Brain pericyte (primary cell): ENCODE data around the gene SKAP2.
"Not testable (repeated sequence)": the region's sequence is repeated elsewhere in the genome, so short reads cannot be mapped to it uniquely, and the experiment has no call there.

Source experiments
- DNase-seq: peaks from one replicate; pipeline ENCODE4 v3.0.0-alpha.2; 2012; ENCODE audit warnings: low read depth, low spot score

Gene SKAP2

DNA sequence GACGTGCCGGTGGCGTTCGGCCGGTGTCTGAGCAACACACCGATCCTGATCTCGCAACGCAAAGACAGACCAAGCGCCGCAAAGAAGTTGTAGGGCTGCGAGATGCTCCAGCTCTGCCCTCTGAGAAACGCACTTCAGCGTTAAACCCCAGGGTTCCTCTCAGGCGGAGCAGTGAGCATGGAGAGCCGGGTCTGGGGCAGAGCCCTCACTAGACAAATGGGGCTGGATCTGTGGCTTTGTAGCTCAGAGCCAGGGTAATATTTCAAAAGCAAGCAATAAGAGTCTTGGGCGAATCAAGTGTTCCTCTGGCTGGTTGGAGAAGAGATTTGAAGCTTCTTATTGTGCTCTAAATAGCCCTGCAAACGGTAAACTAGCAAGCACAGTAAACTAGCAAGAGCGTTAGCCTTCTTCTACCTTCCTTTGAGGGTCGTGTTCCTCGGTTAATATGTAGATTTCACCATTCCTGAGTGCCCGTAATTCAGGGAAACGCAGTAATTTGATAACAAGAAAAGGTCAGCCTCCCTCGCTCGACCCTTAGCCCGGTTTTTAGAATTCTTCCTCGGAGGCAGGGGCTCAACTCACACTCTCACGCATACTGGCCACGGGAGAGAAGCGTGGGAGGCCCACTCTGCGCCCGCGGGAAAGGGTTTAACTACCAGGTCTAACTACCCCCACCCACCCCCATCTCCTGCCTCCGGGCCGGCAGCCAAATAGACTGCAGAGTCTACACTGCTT, 6.7 kb downstream of the SKAP2 start:
- no peak for DNase-seq

DNA sequence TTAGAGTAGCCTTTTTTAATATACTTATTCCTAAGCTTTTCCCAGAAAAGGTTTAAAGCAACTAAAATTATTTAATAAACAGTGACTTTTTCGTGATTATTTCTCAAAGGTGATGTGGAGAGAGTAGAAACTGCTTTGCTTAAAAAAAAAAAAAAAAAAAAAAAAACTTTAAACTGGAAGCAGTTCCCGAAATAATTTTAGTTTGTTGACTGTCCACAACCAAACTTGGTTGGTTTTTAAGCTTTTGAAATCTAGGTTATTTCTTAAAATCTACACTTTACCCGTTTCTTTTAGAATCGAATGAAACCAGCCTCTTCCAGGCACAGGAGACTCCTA, 7.3 kb downstream of the SKAP2 start:
- no peak for DNase-seq

DNA sequence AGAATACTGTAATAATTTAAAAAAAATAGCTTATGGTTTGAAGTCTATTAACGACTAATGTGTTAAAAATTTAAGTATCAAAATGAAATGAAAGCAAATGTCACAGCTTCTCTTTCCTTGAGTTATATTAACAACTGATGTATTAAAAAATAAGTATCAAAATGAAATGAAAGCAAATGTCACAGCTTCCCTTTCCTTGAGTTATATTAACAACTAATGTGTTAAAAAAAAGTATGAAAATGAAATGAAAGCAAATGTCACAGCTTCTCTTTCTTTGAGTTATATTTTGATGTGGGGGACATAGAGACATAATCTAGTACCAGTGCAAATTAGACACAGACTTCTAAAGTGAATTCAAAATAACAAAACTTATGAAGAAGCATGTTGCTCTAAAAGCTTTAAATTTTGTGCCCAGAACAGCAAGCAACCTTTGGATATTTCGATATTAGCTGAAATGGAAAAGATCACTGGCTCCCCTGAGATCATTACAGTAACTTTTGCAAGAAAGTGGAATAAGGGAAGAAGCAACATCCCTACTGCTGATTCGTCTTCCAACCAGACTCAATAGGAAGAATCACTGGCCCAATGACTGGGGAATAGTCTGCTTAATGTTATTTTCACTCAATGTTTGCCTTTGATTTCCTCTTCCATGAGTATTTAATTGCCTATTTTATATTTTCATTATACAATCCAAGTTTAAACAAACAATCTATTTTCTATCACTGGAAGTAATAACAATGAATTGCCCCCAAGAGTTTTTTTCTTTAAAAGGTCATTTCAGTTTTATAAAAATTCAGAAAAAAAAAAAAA, 8.0 kb downstream of the SKAP2 start:
- no peak for DNase-seq

DNA sequence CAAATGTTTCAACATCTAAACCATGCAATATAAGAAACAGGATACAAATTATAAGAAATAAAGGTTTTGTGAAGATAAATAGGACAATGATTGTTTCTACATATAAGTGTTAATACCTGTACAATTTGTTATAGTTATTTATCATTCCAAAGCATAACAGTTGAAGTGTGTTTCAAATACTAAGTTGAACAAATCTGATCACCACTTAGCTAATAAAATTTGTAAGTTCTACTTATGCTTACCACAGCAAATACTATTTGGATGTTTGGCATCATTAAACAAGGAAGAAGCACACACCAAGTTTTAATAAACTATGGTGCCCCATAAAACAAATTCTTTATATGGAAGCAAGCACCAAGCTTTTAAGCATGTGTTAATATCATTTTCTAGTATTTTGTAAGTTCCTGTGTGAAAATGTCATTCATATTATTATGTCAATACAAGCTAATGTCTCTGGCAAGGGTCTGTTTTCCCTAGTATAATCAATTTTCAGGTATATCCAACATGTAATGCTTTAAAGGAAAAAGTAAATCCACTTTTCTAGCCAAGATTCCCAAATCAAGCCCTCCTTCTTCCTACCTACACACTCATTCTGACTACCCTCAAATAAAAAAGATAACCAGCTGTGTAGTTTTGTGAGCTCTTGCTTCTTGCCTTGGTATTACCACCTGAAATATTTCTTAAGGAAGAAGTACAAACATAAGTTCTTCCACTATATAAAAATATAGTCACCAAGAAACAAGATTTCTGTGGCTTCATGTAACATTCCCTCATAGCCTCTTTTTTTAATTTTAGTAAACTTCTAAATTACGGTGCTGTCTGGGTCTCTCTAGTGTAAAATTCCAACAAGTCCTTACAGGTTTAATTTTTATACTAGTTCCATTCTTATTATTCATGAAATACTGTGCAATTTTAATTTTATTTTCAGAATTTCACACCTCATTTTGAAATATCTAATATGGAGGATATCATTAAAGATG, 9.2 kb downstream of the SKAP2 start:
- no peak for DNase-seq

DNA sequence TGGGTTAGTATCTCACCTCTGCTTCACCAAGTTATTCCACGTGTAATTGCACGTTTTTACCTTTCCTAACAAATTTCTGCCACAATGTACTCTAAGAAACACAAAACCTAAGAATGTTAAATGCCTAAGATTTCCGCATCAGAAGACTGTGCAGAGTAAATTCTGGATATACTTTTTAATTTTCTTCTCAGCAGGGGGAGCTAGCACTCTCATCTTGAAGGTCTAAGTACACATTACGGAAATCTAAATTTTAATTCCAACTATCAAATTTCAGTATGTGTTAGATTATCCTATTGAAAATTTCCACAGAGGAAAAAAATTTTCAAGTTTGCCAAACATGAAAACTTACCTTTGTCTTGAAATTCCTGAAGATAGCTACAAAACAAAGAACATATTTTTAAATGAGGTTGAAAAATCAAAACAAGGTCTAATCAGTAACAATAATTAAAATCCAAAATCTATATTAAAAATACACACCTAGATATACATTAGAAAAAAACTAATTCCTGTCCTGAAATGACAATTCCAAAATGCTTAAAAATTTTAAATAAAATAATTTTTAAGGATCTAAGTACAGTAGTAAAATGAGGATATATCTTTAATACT, 10.5 kb downstream of the SKAP2 start:
- DNase-seq, result no peak

DNA sequence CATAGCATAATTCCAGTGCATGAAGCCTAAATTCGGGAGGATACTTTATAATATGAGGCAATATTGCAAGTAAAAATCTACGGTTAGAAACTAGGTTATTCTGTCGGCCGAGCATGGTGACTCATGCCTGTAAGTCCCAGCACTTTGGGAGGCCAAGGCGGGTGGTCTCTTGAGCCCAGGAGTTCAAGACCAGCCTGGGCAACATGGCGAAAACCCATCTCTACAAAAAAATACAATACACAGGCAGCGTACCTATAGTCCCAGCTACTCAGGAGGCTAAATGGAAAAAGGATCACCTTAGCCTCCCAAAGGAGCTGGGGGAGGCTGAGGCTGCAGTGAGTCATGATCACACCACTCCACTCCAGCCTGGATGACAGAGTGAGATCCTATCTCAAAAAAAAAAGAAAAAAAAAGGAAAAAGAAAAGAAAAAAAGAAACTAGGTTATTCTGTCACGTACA, 14.2 kb downstream of the SKAP2 start:
- no peak for DNase-seq

DNA sequence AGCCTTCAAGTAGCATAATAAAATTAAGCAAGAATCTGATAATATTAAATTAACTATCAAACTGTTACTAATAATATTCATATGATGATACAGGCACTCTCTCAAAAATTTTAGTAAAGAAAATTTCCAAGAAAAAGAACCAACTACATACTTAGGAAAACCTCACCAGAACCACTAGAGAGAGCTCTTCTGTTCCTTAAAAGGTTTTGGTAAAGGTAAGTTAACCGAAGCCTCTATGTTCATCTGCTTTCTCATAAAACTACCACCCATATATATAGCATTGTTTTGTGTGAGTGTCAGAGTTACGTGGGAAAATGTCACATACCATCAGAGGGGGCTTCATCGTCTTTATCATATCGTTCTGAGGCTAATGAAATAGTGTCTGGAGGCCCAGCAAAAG, 20.7 kb downstream of the SKAP2 start:
- no peak for DNase-seq

DNA sequence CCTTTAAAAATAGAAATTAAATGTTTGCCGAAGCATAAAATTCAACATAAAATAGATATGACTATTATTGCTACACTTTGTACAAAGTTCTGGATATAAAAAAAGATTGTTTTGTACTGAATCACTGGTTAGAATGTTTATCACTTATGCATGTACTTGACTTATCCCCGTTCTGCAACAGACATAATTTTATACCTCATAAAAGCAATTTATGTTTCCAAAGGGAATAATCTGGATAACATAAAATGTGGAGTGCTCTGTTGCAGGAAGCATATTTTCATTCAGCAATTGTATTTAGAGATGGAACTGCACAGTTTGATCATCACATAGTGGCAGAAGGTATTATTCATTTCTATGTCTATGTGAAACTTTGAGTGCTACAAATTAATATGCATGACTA, 21.5 kb downstream of the SKAP2 start:
- DNase-seq, result no peak

DNA sequence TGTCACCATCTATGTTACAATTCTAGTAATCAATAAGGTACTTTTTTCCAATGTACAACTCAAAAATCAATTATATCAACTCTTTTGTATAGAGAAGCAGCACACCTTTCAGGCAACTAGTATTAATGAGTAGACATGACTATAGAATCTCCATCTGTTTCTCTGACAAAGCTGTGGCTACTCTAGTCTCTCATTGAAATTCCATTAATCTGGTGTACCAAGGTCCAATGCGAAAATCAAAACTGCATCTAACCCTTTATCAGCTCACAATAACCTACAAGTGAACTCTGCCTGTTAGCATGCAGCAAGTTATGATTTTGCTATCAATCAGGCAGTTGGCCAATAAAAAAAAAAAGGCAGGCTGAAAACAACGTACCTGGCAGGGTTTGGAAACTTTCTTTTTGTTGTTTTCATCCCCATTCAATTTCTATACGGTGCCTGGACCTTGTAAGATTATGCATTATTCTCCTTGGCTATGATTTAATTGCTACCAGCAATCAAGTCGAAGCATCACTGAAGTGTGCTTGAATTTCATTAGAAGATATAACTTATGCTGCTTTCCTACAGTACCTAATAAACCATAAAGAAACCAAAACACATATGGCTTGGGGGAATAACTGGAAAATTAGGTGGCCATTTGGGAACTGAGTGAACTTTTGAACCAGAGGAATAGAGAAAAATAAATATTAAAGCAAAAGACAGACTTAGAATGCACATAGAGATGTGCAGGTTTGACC, 23.2 kb downstream of the SKAP2 start:
- DNase-seq, result no peak

DNA sequence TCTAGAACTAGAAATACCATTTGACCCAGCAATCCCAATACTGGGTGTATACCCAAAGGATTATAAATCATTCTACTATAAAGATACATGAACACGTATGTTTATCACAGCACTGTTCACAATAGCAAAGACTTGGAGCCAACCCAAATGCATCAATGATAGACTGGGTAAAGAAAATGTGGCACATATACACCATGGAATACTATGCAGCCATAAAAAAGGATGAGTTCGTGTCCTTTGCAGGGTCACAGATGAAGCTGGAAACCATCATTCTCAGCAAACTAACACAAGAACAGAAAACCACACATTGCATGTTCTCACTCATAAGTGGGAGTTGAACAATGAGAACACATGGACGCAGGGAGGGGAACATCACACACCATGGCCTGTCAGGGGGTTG, 27.6 kb downstream of the SKAP2 start:
- not testable (repeated sequence) for DNase-seq

DNA sequence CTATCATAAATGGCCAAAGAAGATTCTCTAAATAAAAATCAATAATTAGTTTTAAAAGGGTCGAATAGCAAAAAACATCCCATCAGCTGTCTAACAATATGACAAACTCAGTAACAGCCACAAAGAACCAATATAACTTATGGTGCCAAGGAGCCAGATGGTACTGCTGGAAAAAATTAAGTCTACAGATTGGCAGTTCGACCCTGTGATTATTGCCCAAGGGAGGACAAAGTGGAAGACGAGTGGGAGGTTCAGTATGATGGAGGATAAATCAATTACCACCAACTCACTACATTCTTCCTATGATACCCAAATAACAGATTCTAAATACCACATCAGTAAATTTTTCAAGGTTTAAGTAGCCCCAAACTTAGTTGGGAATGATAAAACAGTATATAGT, 49.0 kb downstream of the SKAP2 start:
- no peak for DNase-seq

DNA sequence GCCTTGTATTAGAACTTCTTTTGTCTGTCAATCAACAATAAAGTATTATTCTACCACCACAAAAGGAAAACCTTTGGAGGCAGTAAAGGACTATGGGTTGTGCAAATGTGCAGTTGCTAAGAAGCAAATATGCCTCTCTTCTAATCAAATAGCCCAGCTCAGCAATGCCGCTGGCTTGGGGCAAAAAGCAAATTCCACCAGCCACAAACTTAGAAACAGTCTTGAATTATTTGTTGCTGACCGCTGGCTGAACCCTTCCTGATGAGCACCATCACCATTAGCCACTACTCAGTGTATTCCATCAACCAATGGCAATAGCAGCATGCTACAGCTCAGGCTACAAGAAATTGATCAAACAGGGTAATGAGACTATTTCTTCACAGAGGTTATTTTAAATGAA, 51.0 kb downstream of the SKAP2 start:
- DNase-seq, result no peak

DNA sequence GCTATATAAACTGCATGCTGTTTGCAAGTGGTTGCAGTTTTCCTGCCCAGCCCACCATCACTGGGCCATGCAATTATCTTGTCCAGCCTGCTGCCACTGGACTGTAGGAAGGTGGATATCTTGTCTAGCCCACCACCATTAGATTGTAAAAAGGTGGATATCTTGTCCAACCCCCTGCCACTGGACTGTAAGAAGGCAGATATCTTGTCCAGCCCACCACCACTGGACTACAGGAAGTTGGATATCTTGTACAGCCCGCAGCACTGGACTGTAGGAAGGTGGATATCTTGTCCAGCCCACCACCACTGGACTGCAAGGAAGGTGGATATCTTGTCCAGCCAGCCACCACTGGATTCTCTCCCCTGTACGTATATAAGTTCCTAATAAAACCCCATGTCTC, 69.8 kb downstream of the SKAP2 start:
- DNase-seq, result no peak

DNA sequence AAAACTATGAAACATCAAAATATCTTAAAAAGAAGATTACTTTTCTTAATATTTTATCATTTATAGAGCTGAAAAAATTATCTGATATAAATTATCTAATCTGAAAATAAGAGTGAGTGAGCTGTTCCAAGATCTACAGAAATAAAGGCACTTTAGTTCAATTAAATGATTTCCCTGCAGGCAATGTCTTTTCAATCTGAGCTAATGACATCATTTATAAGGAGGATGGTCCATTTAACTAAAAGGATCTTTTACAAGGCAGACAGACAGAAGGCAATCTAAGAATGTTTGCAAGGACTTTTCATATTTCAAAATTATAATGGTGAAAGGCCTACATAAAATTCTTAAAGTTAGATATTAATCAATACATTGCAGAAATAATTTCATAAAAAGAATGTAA, 71.8 kb downstream of the SKAP2 start:
- DNase-seq, result no peak

DNA sequence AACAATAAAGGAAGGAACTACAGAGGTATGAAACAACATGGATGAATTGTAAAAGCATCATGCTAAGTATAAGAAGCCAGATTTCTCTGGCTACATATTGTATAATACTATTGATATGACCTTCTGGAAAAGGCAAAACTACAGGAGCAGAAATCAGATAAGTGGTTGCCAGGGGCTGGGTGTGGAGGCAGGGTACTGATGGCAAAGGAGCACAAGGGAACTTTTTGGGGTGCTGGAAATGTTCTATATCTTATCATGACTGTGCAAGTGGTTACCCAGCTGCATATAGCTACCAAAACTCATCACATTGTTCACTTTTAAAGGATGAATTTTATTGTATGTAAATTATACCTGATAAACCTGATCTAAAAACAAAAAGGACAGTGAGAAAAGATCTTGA, 72.4 kb downstream of the SKAP2 start:
- no peak for DNase-seq

DNA sequence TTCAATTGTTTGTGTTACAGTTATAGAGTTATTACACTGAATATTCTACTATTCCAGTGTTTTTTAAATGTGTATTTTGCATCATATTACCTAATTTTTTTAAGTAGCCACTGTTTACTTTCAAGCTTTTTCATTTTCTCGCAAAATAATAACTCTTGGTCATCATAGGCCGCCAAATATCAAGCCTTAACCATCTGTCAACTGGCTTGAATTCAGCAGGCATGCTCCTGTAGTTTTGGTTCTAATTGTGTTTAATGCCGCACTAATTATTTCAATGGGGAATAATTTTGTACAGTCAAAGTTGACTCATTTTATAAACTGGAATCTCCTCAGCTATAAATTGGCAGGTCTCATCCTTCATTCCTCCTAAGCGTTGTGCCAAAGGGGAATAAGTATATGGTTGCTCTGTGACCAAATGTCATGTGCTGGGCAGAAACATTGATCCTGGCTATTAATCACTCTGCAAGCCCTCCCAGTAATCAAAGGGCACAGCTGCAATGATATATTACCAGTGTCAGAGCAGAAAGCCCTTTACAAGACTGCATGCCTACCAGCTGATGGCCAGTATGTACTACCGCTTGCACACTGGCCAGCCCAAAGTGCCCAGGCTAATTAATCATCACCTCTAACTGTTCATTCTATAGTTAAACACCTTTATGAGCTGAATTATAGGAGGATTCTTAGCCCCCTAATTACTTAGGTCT, 74.8 kb downstream of the SKAP2 start:
- no peak for DNase-seq

DNA sequence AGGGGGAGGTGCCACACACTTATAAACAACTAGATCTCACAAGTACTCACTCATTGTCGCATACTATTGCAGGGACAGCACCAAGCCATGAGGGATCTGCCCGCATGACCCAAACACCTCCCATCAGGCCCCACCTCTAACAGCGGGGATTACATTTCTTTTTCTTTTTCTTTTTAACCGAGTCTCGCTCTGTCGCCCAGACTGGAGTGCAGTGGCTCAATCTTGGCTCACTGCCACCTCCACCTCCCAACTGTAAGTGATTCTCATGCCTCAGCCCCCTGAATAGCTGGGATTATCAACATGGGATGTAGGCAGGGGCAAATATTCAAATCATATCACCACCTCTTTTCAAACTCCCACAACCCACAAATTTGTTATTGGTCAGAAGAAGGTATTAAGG, 76.7 kb downstream of the SKAP2 start:
- no peak for DNase-seq

DNA sequence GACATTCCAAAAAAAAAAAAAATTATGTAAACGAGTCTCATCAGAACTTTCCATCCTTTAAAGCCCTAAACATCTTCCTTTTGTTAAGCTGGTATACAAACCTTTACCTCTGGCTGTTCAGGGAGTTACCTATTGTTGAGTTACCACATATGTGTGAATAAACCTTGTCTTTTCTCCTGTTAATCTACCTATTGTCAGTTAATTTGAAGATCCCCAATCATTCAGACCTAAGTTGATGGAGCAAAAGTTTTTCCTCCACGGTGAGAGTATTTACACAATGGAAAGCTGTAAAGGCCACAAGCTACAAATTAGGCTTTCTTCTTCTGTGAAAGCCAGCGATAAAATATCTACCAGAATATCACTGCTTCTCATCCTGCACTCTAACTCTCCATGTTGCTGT, 80.3 kb downstream of the SKAP2 start:
- no peak for DNase-seq

DNA sequence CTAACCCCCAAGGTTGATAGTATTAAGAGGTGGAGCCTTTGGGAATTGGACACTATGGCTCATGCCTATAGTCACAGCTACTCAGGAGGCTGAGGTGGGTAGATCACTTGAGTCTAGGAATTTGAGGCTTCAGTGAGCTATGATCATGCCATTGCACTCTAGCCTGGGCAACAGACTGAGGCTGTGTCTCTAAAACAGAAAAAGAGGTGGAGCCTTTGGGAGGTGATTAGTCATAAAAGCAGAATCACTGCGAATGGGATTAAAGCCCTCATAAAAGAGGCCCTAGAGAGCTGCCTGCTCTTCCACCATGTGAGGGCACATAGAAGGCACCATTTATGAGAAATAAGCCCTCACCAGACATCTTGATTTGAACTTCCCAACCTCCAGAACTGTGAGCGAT, 81.9 kb downstream of the SKAP2 start:
- DNase-seq, result no peak

DNA sequence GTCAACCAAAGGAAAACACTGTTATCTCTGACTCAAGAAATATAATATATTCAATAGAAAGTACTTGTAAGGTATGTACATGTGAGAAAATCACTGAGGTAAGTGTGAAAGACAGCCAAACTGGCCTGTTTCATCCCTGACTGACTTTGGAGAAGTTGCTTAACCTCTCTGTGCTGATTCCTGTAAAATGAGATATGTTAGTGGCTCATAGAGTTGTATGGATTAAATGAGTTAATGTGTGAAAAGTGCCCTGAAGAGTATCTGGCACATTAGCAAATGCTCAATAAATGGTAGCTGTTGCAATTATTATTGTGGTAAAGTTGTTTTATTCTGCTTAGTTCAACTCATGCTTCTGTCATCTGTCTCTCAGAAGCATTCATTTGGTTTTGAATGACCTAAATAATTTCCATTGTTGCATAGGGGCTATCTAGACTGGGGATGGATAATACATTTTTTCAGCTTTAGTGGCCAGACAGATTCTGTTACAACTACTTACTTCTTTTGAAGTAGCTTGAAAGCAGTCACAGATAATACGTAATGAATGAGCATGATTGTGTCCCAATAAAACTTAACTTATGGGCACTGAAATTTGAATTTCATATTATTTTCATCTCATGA, 84.3 kb downstream of the SKAP2 start:
- no peak for DNase-seq
